ENCODE data around the gene VIPR2. TPM values are rescaled to one million over a fixed set of nuclear protein-coding genes. Genes with fewer than 3 reads are reported as not detected.

Gene VIPR2, protein sequence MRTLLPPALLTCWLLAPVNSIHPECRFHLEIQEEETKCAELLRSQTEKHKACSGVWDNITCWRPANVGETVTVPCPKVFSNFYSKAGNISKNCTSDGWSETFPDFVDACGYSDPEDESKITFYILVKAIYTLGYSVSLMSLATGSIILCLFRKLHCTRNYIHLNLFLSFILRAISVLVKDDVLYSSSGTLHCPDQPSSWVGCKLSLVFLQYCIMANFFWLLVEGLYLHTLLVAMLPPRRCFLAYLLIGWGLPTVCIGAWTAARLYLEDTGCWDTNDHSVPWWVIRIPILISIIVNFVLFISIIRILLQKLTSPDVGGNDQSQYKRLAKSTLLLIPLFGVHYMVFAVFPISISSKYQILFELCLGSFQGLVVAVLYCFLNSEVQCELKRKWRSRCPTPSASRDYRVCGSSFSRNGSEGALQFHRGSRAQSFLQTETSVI
- not detected in 2 replicates for total RNA-seq

GRCh38 chr7:159144758-159145489 lies at the start of gene VIPR2:
VIPR2 (minus strand) TSS chr7:159144867; CDS start chr7:159144771, 96 bp downstream.

Measured in subcutaneous preadipocyte (primary cell).